ENCODE data around the gene CRTC1. TPM values are rescaled to one million over a fixed set of nuclear protein-coding genes. Genes with fewer than 3 reads are reported as not detected.

The CRTC1 gene
- total RNA-seq, 1 experiment from 2014 or later: 0.40 TPM

Other genes with a start within 250 kb of the CRTC1 start
- 7.0 and 7.4 TPM in 2 replicates for gene ISYNA1, start 245.5 kb upstream of the CRTC1 start, total RNA-seq (2014; rRNA removed; shearing (Covaris generic))
- 12.8 and 14.2 TPM in 2 replicates for gene ELL, start 161.6 kb upstream of the CRTC1 start, total RNA-seq (2014; rRNA removed; shearing (Covaris generic))
- 169 and 180 TPM in 2 replicates for gene FKBP8, start 140.1 kb upstream of the CRTC1 start, total RNA-seq (2014; rRNA removed; shearing (Covaris generic))
- gene KXD1, start 125.8 kb upstream of the CRTC1 start, total RNA-seq (2014; rRNA removed; shearing (Covaris generic)): 74.4 and 88.4 TPM in 2 replicates
- 1,164 and 1,229 TPM in 2 replicates for gene UBA52, start 111.8 kb upstream of the CRTC1 start, total RNA-seq (2014; rRNA removed; shearing (Covaris generic))
- gene REX1BD, start 94.9 kb upstream of the CRTC1 start, total RNA-seq (2014; rRNA removed; shearing (Covaris generic)): 140 and 173 TPM in 2 replicates
- 0.40 TPM in 1 of 2 replicates, not detected in the other for gene CRLF1, start 76.9 kb upstream of the CRTC1 start, total RNA-seq (2014; rRNA removed; shearing (Covaris generic))
- gene TMEM59L, start 70.8 kb upstream of the CRTC1 start, total RNA-seq (2014; rRNA removed; shearing (Covaris generic)): 0.17 TPM in 1 of 2 replicates, not detected in the other
- gene KLHL26, start 46.7 kb upstream of the CRTC1 start, total RNA-seq (2014; rRNA removed; shearing (Covaris generic)): 4.7 and 7.0 TPM in 2 replicates
- not detected in 2 replicates for gene COMP, start 107.6 kb downstream of the CRTC1 start, total RNA-seq (2014; rRNA removed; shearing (Covaris generic))
- 100 and 121 TPM in 2 replicates for gene UPF1, start 148.3 kb downstream of the CRTC1 start, total RNA-seq (2014; rRNA removed; shearing (Covaris generic))
- 0.45 TPM in 1 of 2 replicates, not detected in the other for gene CERS1, start 212.5 kb downstream of the CRTC1 start, total RNA-seq (2014; rRNA removed; shearing (Covaris generic))
- gene COPE, start 235.7 kb downstream of the CRTC1 start, total RNA-seq (2014; rRNA removed; shearing (Covaris generic)): 470 and 520 TPM in 2 replicates
- gene DDX49, start 236.0 kb downstream of the CRTC1 start, total RNA-seq (2014; rRNA removed; shearing (Covaris generic)): 126 and 145 TPM in 2 replicates